ENCODE results near the gene ZCCHC12. TPM values are rescaled to one million over a fixed set of nuclear protein-coding genes. Genes with fewer than 3 reads are reported as not detected.

Gene ZCCHC12
- total RNA-seq, result under 1 TPM in 2 of 9 donors, not detected in 7; 0.23 to 0.61 TPM
- under 1 TPM in 1 of 2 donors, not detected in 1; 0.06 TPM for polyA plus RNA-seq
- long read RNA-seq, donor 1, result 0 reads
- long read RNA-seq, donor 2, result 0 reads
- long read RNA-seq, donor 3, result 0 reads

GRCh38 chrX:118823263-118824172 lies at the start of gene ZCCHC12:
Gene ZCCHC12, plus strand, starts transcription at chrX:118823824. Its CDS starts 1,421 bp downstream, at chrX:118825245.
- DNase-seq (peak in 4 of 5 donors; percentile 16 to 39 (median 28)), ATAC-seq (peak in 3 of 4 donors; percentile 59 to 68 (median 68))
- Histone ChIP-seq H3K4me1 (peaks cover 0 to 13% (median 2%) of the 10 kb centered on the region in 12 donors), H3K36me3 (no peaks in the 10 kb centered on the region), H3K9me3 (peaks cover 0 to 5% (median 0%) of the 10 kb centered on the region in 12 donors), H3K27ac (no peak within 1 kb of the TSS), H3K27me3 (peaks cover 0 to 77% (median 5%) of the 10 kb centered on the region in 9 donors), H3K4me3 (peak within 1 kb of the TSS in 9 of 12 donors; percentile 2 to 41 (median 28))
- intact Hi-C loops (cut with DNase I), result no loop called here
- WGBS, 4 donors, result 3 to 44% (median 16%) methylated on average over 40 to 51 of the region's 51 CpGs
- TF ChIP-seq CTCF (IDR thresholded peaks at IDR 0.05) (no peak), POLR2A (IDR thresholded peaks at IDR 0.05) (no peak)

- TF ChIP-seq POLR2A (IDR thresholded peaks at IDR 0.05) (no peak), CTCF (IDR thresholded peaks at IDR 0.05) (no peak)
- Histone ChIP-seq H3K9me3 (no peaks in the 10 kb centered on the region), H3K27ac (no peak overlapping the region), H3K36me3 (peaks cover 0 to 24% (median under 1%) of the 10 kb centered on the region in 9 donors), H3K4me3 (no peak overlapping the region), H3K4me1 (no peaks in the 10 kb centered on the region), H3K27me3 (no peaks in the 10 kb centered on the region)
- 83 to 95% (median 90%) methylated on average over 2 of the region's 2 CpGs for WGBS, 4 donors
- no peak for DNase-seq
- no peak for ATAC-seq
- intact Hi-C loops (cut with DNase I), result no loop called here
Observed at GRCh38 chrX:118779581-118779980, 44.0 kb upstream of the ZCCHC12 start.

- Histone ChIP-seq H3K36me3 (peaks cover 0 to 17% (median 0%) of the 10 kb centered on the region in 9 donors), H3K4me1 (no peaks in the 10 kb centered on the region), H3K9me3 (no peaks in the 10 kb centered on the region), H3K4me3 (no peak overlapping the region), H3K27me3 (no peaks in the 10 kb centered on the region), H3K27ac (peak overlapping the region in 2 of 12 donors; percentile 13 to 26)
- TF ChIP-seq CTCF (IDR thresholded peaks at IDR 0.05) (no peak), POLR2A (IDR thresholded peaks at IDR 0.05) (no peak)
- intact Hi-C loops (cut with DNase I), result no loop called here
- DNase-seq, result no peak
- no peak for ATAC-seq
- WGBS, 4 donors, result 24 to 46% (median 28%) methylated on average over 2 of the region's 2 CpGs
Observed at GRCh38 chrX:118780509-118780908, 43.1 kb upstream of the ZCCHC12 start.

GRCh38 chrX:118780911-118781310 lies 42.7 kb upstream of the ZCCHC12 start:
- Histone ChIP-seq H3K4me1 (no peaks in the 10 kb centered on the region), H3K9me3 (no peaks in the 10 kb centered on the region), H3K27me3 (no peaks in the 10 kb centered on the region), H3K4me3 (no peak overlapping the region), H3K36me3 (peaks cover 0 to 14% (median 0%) of the 10 kb centered on the region in 9 donors), H3K27ac (peak overlapping the region in 3 of 12 donors; percentile 2 to 26 (median 13))
- no peak for ATAC-seq
- intact Hi-C loops (cut with DNase I), result no loop called here
- WGBS, 4 donors, result 23 to 60% (median 31%) methylated on average over 1 of the region's 1 CpG
- no peak for DNase-seq
- TF ChIP-seq POLR2A (IDR thresholded peaks at IDR 0.05) (no peak), CTCF (IDR thresholded peaks at IDR 0.05) (no peak)

Data from heart left ventricle (tissue), 16 donors.